Endothelial cell of umbilical vein (primary cell): ENCODE results near the gene B3GALT5. TPM values are rescaled to one million over a fixed set of nuclear protein-coding genes. Genes with fewer than 3 reads are reported as not detected.

Experiments used
- BruUV-seq: library from RNA; stranded (reverse); fragments of 400-500 nt; replicated peaks from 2 replicates; lab custom pipeline; 2021; lab: Mats Ljungman, UMichigan
- CTCF ChIA-PET: fragments of 300-600, 350-600 bp; sonication (Branson Sonifier 250); formaldehyde crosslinking; loops from one replicate; lab custom pipeline; 2021; ENCODE audit warnings: antibody characterized with exemption, inconsistent platforms; lab: Charles Lee
- POLR2A ChIA-PET: fragments of 300-600, 350-600 bp; sonication (Branson Sonifier 250); formaldehyde crosslinking; loops from one replicate; lab custom pipeline; 2021; ENCODE audit warnings: antibody characterized with exemption, inconsistent platforms; lab: Charles Lee
- DNase-seq: peaks from one replicate; pipeline ENCODE4 v3.0.0-alpha.2; 2011; ENCODE audit warnings: low read depth, low spot score
- FAIRE-seq: peaks from 2 replicates; lab custom pipeline; 2011; peaks lifted over from hg19 to GRCh38; lab: Jason Lieb, UNC
- H2AFZ ChIP-seq: 2 replicates; pipeline ENCODE4 v1.6.0; 2012; ENCODE audit warnings: low read depth, low read length, control low read depth, inconsistent platforms
- H3K27ac ChIP-seq: 2 replicates; pipeline ENCODE4 v1.5.1; 2011; ENCODE audit warnings: low read depth, mild to moderate bottlenecking, control low read depth, low read length, moderate library complexity; ENCODE audit not compliant: insufficient read depth
- H3K27me3 ChIP-seq, 2 experiments: 2 replicates each; pipeline versions ENCODE4 v1.6.0 to v1.6.1; 2011; ENCODE audit warnings: low read length in 2 of 2, mixed read lengths in 1 of 2; ENCODE audit not compliant: control insufficient read depth in 2 of 2, insufficient read depth in 2 of 2
- H3K36me3 ChIP-seq, 2 experiments: 2 replicates in 1 of 2; 3 replicates in 1 of 2; pipeline ENCODE4 v1.5.1; 2011; ENCODE audit warnings: low read length in 2 of 2, mild to moderate bottlenecking in 1 of 2, moderate library complexity in 1 of 2; ENCODE audit not compliant: control insufficient read depth in 2 of 2, insufficient read depth in 2 of 2; ENCODE audit errors: extremely low read depth in 1 of 2
- H3K4me1 ChIP-seq: 3 replicates; pipeline ENCODE4 v1.5.1; 2011; ENCODE audit warnings: mild to moderate bottlenecking, low read length; ENCODE audit not compliant: control insufficient read depth, insufficient read depth; ENCODE audit errors: extremely low read depth
- H3K4me2 ChIP-seq: 2 replicates; pipeline ENCODE4 v1.6.1; 2011; ENCODE audit warnings: low read length, control low read depth, mixed read lengths; ENCODE audit not compliant: insufficient read depth
- H3K4me3 ChIP-seq, 3 experiments: fragments of 200-600 bp in 1 of 3; sonication (generic), shearing (Covaris generic) in 1 of 3; replicated peaks in 1 of 3; 2 replicates each; pipeline ENCODE4 v1.5.1; 2011 to 2016; ENCODE audit warnings: control low read depth in 3 of 3, low read length in 3 of 3, mild to moderate bottlenecking in 2 of 3, inconsistent platforms in 1 of 3, low read depth in 1 of 3, moderate library complexity in 1 of 3; ENCODE audit not compliant: insufficient read depth in 1 of 3
- H3K79me2 ChIP-seq: 2 replicates; pipeline ENCODE4 v1.6.0; 2012; ENCODE audit warnings: low read length, inconsistent platforms; ENCODE audit not compliant: control insufficient read depth, insufficient read depth
- H3K9ac ChIP-seq: replicated peaks from 2 replicates; pipeline ENCODE3; 2011; ENCODE audit warnings: low read length, control low read depth; ENCODE audit not compliant: insufficient read depth; ENCODE audit errors: extremely low read depth
- H3K9me1 ChIP-seq: replicated peaks from 3 replicates; pipeline ENCODE4 v1.6.0; 2011; ENCODE audit warnings: mild to moderate bottlenecking, low read length; ENCODE audit not compliant: control insufficient read depth, insufficient read depth; ENCODE audit errors: extremely low read depth
- H3K9me3 ChIP-seq: replicated peaks from 2 replicates; pipeline ENCODE4 v1.5.1; 2012; ENCODE audit warnings: low read length, inconsistent platforms; ENCODE audit not compliant: control insufficient read depth, insufficient read depth
- H4K20me1 ChIP-seq: replicated peaks from 2 replicates; pipeline ENCODE3; 2011; ENCODE audit warnings: mild to moderate bottlenecking, low read length; ENCODE audit not compliant: control insufficient read depth, insufficient read depth; ENCODE audit errors: extremely low read depth
- EZH2 ChIP-seq: IDR thresholded peaks from 2 replicates; pipeline ENCODE4 v1.6.1; 2012; ENCODE audit warnings: borderline replicate concordance, low read depth, mild to moderate bottlenecking, moderate library complexity, low read length, inconsistent platforms; ENCODE audit not compliant: severe bottlenecking
- FOS ChIP-seq: IDR thresholded peaks from 2 replicates; pipeline ENCODE4 v1.6.1; 2011; ENCODE audit warnings: mild to moderate bottlenecking, low read length, moderate library complexity, borderline replicate concordance; ENCODE audit not compliant: insufficient read depth
- GATA2 ChIP-seq: IDR thresholded peaks from 2 replicates; pipeline ENCODE4 v1.7.0; 2011; ENCODE audit warnings: low read depth, mild to moderate bottlenecking, moderate library complexity, mixed read lengths, low read length; ENCODE audit not compliant: insufficient read length, insufficient read depth
- JUN ChIP-seq: IDR thresholded peaks from 2 replicates; pipeline ENCODE4 v1.6.1; 2011; ENCODE audit warnings: borderline replicate concordance, low read depth; ENCODE audit not compliant: insufficient read length, insufficient read depth
- MYC ChIP-seq: IDR thresholded peaks from one replicate; pipeline ENCODE4 v1.6.1; 2011; ENCODE audit warnings: mild to moderate bottlenecking, low read depth, low read length
- POLR2A ChIP-seq: IDR thresholded peaks from 2 replicates; pipeline ENCODE4 v1.6.1; 2012; ENCODE audit warnings: low read depth, mild to moderate bottlenecking, control low read depth, low read length
- POLR2AphosphoS5 ChIP-seq: IDR thresholded peaks from 2 replicates; pipeline ENCODE4 v1.6.1; 2012; ENCODE audit warnings: low read depth, mild to moderate bottlenecking, control low read depth, low read length, moderate library complexity; ENCODE audit not compliant: insufficient read depth
- dilution Hi-C: fragments of 300-500 bp; cut with MboI; formaldehyde crosslinking; loops from one replicate; pipeline ENCODE4 v1.15.0; 2019; ENCODE audit warnings: low sequenced_read_pairs; ENCODE audit not compliant: extremely low pct_ligation_motif_present
- intact Hi-C: fragments of 100-400 bp; cut with micrococcal nuclease; formaldehyde crosslinking; loops from one replicate; pipeline ENCODE4 v1.10.0; 2022
- polyA plus RNA-seq, 4 experiments: library from polyadenylated mRNA; depleted of rRNA in 3 of 4; stranded (reverse) in 3 of 4; unstranded in 1 of 4; fragments of >200 nt; gene quantifications; 2 replicates each; pipeline versions ENCODE4 v1.2.1 to v1.2.3, GENCODE V29; 2011 to 2012; ENCODE audit warnings: missing spikeins in 1 of 4
- total RNA-seq: library from RNA; stranded (reverse); gene quantifications from 2 replicates; pipeline ENCODE4 v1.2.3, GENCODE V29; 2021
- TF ChIP-seq, protein P1 (sequence below), 2 donors: IDR thresholded peaks; 1 replicate in 1 of 2; 2 replicates in 1 of 2; pipeline ENCODE4 v1.5.1; 2011; ENCODE audit warnings: low read length in 2 of 2, mild to moderate bottlenecking in 2 of 2, moderate library complexity in 2 of 2, control low read depth in 1 of 2, inconsistent platforms in 1 of 2, low read depth in 1 of 2; ENCODE audit not compliant: insufficient read depth in 1 of 2; ENCODE audit errors: extremely low read depth in 1 of 2
- TF ChIP-seq, protein P2 (sequence below): IDR thresholded peaks from 2 replicates; pipeline ENCODE4 v1.6.1; 2011; ENCODE audit not compliant: insufficient read depth, insufficient read length

The B3GALT5 gene
- total and polyA plus RNA-seq, 2 donors (not counting 3 experiments of a cell fraction or from before 2014, with no cell fraction given): 0.04 TPM; not detected in 1

DNA sequence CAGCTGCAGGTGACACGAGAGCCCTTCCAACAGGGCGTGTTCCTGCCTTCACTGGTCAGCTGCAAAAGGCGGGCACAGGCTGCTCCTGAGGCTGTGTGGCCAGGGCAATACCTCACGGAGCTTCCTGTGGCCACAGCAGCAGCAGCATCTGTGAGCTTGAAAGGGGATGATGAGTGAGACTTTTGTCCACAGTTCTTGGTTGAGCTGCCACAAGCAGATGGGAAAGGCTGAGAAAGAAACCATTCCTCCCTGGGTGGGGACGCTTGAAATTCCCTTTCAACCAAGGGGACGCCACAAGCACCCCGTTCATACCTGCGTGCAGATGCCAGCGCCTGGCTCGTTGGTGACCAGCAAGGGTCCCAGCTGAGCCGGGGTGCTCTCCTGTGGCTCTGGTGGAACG, 37.6 kb downstream of the B3GALT5 start:
- H3K4me3 ChIP-seq: no peak overlapping the region
- no peak overlapping the region for H3K27ac ChIP-seq
- dilution Hi-C loops: no loop called here
- H3K9ac ChIP-seq: no peak overlapping the region
- BruUV-seq: no TSS peak
- intact Hi-C loops: no loop called here
- FAIRE-seq: no peak
- no peaks in the 10 kb centered on the region for H3K36me3 ChIP-seq
- no peaks in the 10 kb centered on the region for H3K9me3 ChIP-seq
- ChIA-PET POLR2A (no interaction called here), CTCF (no interaction called here)
- H3K4me2 ChIP-seq: no peak overlapping the region
- H3K9me1 ChIP-seq: no peaks in the 10 kb centered on the region
- H3K27me3 ChIP-seq: no peaks in the 10 kb centered on the region
- TF ChIP-seq POLR2AphosphoS5 (no peak), MYC (no peak), FOS (no peak)
- H2AFZ ChIP-seq: no peak overlapping the region
- H3K4me1 ChIP-seq: peaks cover 7% of the 10 kb centered on the region
- no peaks in the 10 kb centered on the region for H3K79me2 ChIP-seq
- H4K20me1 ChIP-seq: no peaks in the 10 kb centered on the region
- DNase-seq: no peak

DNA sequence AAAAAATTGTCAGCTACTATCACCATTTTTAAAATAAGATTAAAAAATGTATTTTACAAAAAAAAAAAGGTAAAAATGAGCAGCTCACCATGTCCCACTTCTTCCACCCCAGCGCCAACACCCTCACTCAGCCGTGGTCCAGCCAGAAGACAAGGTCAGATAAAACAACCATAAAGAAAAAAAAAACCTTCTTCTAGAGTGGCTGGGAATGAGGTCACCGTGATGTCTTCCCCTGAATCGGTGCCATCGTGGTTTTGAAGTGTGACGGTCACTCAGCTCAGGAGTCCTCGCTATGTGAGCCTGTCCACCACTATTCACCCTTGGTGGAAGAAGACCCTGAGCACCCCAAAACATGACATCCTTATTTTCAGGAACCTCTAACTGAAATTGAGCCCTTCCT, 38.1 kb downstream of the B3GALT5 start:
- dilution Hi-C loops: no loop called here
- BruUV-seq: no TSS peak
- ChIA-PET POLR2A (no interaction called here), CTCF (no interaction called here)
- Histone ChIP-seq H3K4me3 (no peak overlapping the region), H3K9me3 (no peaks in the 10 kb centered on the region), H3K4me1 (peaks cover 7% of the 10 kb centered on the region), H2AFZ (no peak overlapping the region), H3K4me2 (no peak overlapping the region), H3K27me3 (no peaks in the 10 kb centered on the region), H3K9me1 (no peaks in the 10 kb centered on the region), H4K20me1 (no peaks in the 10 kb centered on the region), H3K27ac (no peak overlapping the region), H3K36me3 (no peaks in the 10 kb centered on the region), H3K9ac (no peak overlapping the region), H3K79me2 (no peaks in the 10 kb centered on the region)
- intact Hi-C loops: no loop called here
- DNase-seq (no peak), FAIRE-seq (no peak)
- TF ChIP-seq, protein P1, sequence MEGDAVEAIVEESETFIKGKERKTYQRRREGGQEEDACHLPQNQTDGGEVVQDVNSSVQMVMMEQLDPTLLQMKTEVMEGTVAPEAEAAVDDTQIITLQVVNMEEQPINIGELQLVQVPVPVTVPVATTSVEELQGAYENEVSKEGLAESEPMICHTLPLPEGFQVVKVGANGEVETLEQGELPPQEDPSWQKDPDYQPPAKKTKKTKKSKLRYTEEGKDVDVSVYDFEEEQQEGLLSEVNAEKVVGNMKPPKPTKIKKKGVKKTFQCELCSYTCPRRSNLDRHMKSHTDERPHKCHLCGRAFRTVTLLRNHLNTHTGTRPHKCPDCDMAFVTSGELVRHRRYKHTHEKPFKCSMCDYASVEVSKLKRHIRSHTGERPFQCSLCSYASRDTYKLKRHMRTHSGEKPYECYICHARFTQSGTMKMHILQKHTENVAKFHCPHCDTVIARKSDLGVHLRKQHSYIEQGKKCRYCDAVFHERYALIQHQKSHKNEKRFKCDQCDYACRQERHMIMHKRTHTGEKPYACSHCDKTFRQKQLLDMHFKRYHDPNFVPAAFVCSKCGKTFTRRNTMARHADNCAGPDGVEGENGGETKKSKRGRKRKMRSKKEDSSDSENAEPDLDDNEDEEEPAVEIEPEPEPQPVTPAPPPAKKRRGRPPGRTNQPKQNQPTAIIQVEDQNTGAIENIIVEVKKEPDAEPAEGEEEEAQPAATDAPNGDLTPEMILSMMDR (IDR thresholded peaks at IDR 0.05; ENCODE audit: extremely low read depth in 1 of 2, insufficient read depth in 1 of 2, low read depth in 1 of 2, low read length in 2 of 2): no peak
- TF ChIP-seq EZH2 (no peak), POLR2AphosphoS5 (no peak), JUN (no peak), FOS (no peak), POLR2A (no peak), GATA2 (no peak), MYC (no peak)
- TF ChIP-seq, protein P2, sequence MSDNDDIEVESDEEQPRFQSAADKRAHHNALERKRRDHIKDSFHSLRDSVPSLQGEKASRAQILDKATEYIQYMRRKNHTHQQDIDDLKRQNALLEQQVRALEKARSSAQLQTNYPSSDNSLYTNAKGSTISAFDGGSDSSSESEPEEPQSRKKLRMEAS: no peak
